SK-N-SH (cell line): ENCODE measurements around the gene PPP1R12B.
"Not testable (repeated sequence)": the region's sequence is repeated elsewhere in the genome, so short reads cannot be mapped to it uniquely, and the experiment has no call there.

Experiments
- CTCF ChIP-seq: fragments of 200-600 bp; sonication (generic); IDR thresholded peaks from 2 replicates; pipeline ENCODE4 v1.6.1; 2017; ENCODE audit warnings: antibody characterized with exemption, mild to moderate bottlenecking, moderate library complexity
- EP300 ChIP-seq, 2 experiments: IDR thresholded peaks; 2 replicates each; pipeline versions ENCODE4 v1.4.0 to v1.6.1; 2012; ENCODE audit warnings: borderline replicate concordance in 1 of 2, low read depth in 1 of 2, low read length in 1 of 2
- FOSL2 ChIP-seq: IDR thresholded peaks from 2 replicates; pipeline ENCODE4 v1.4.0; 2012; ENCODE audit warnings: low read depth, mild to moderate bottlenecking, moderate library complexity, borderline replicate concordance
- FOXM1 ChIP-seq: IDR thresholded peaks from 2 replicates; pipeline ENCODE4 v1.4.0; 2012; ENCODE audit warnings: low read depth, mild to moderate bottlenecking
- MEF2A ChIP-seq: IDR thresholded peaks from 2 replicates; pipeline ENCODE4 v1.4.0; 2012; ENCODE audit warnings: low read depth, borderline replicate concordance
- NFIC ChIP-seq: IDR thresholded peaks from 2 replicates; pipeline ENCODE4 v1.4.0; 2012; ENCODE audit warnings: borderline replicate concordance
- PBX3 ChIP-seq: IDR thresholded peaks from 2 replicates; pipeline ENCODE4; 2012
- POLR2AphosphoS5 ChIP-seq: IDR thresholded peaks from 2 replicates; pipeline ENCODE4 v1.6.1; 2012; ENCODE audit warnings: low read depth, low read length
- SIN3A ChIP-seq: IDR thresholded peaks from 2 replicates; pipeline ENCODE4 v1.6.1; 2012; ENCODE audit warnings: low read depth, mild to moderate bottlenecking, low read length, moderate library complexity, borderline replicate concordance
- TCF12 ChIP-seq: IDR thresholded peaks from 2 replicates; pipeline ENCODE4 v1.4.0; 2012
- TEAD4 ChIP-seq: IDR thresholded peaks from 2 replicates; pipeline ENCODE4 v1.4.0; 2012; ENCODE audit warnings: mild to moderate bottlenecking, borderline replicate concordance; ENCODE audit not compliant: insufficient read depth
- YY1 ChIP-seq: IDR thresholded peaks from 2 replicates; pipeline ENCODE4 v1.4.0; 2012; ENCODE audit warnings: low read depth, mild to moderate bottlenecking

GRCh38 chr1:202539583-202539982, 191.1 kb downstream of the PPP1R12B start:
- not testable (repeated sequence) for TF ChIP-seq CTCF; PBX3; FOXM1; YY1; NFIC; TCF12; FOSL2; SIN3A; TEAD4; EP300 (IDR thresholded peaks at IDR 0.05; ENCODE audit: borderline replicate concordance in 1 of 2, low read depth in 1 of 2, low read length in 1 of 2); POLR2AphosphoS5; MEF2A
